Hair follicular keratinocyte (primary cell): Measurements from ENCODE around the gene UNC45A. TPM values are rescaled to one million over a fixed set of nuclear protein-coding genes. Genes with fewer than 3 reads are reported as not detected.

Experiments used
- total RNA-seq: library from RNA; depleted of rRNA; stranded (reverse); fragments of >200 nt; gene quantifications from 2 replicates; pipeline ENCODE4 v1.2.3, GENCODE V29; 2015

Gene UNC45A, protein sequence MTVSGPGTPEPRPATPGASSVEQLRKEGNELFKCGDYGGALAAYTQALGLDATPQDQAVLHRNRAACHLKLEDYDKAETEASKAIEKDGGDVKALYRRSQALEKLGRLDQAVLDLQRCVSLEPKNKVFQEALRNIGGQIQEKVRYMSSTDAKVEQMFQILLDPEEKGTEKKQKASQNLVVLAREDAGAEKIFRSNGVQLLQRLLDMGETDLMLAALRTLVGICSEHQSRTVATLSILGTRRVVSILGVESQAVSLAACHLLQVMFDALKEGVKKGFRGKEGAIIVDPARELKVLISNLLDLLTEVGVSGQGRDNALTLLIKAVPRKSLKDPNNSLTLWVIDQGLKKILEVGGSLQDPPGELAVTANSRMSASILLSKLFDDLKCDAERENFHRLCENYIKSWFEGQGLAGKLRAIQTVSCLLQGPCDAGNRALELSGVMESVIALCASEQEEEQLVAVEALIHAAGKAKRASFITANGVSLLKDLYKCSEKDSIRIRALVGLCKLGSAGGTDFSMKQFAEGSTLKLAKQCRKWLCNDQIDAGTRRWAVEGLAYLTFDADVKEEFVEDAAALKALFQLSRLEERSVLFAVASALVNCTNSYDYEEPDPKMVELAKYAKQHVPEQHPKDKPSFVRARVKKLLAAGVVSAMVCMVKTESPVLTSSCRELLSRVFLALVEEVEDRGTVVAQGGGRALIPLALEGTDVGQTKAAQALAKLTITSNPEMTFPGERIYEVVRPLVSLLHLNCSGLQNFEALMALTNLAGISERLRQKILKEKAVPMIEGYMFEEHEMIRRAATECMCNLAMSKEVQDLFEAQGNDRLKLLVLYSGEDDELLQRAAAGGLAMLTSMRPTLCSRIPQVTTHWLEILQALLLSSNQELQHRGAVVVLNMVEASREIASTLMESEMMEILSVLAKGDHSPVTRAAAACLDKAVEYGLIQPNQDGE
- total RNA-seq, result 50.8 and 57.8 TPM in 2 replicates

GRCh38 chr15:90934949-90935751 lies at the start of gene UNC45A:
UNC45A (plus strand) TSS chr15:90935285; CDS start chr15:90935325, 40 bp downstream.

DNA sequence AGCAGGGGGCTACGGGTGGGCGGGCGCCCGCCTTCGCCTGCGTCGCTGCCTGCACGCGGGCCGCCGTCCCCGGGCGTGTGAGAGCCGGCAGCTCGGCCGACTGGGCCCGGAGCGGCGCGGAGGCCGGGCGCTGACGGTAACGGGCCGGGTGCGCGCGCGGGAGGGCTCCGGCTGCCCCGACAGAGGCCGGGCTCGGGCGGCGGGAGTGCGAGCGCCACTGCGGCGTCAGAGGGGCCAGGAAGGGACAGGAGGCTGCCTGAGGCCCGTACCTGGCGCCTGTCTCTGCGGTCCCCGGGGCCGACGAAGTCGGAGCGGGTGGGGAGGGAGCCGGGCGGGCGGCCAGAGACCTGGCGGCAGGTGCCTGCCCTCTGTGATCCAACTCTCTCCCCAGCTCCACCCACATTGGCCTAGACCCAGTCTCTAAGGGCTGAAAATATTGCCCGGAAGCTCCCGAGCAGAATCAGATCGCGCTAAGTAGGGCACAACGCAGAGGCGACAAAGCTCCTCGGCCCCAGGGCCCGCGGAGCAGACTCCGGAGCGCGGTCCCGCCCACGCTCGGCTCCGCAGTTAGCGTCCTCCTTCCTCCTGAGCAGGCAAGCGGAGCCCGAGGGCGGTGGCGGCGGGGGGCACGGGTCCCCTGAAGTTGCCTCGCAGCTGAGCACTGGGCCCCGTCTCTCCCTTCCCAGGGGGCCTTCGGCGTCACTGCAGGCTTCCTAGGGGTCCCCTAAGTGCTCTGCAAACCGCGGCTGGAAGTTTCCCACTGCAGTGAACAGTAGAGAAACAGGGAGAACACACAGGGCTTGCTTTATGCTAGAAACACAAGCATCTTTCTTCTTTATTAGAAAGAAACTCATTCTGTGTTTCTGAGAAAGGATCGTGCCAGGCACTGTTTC lies 32.0 kb upstream of the UNC45A start, which contains the start of gene MAN2A2:
MAN2A2 (plus strand) TSS at position 463 of the 893 bp plus-strand sequence. CDS start 906 bp downstream, outside the sequence.

DNA sequence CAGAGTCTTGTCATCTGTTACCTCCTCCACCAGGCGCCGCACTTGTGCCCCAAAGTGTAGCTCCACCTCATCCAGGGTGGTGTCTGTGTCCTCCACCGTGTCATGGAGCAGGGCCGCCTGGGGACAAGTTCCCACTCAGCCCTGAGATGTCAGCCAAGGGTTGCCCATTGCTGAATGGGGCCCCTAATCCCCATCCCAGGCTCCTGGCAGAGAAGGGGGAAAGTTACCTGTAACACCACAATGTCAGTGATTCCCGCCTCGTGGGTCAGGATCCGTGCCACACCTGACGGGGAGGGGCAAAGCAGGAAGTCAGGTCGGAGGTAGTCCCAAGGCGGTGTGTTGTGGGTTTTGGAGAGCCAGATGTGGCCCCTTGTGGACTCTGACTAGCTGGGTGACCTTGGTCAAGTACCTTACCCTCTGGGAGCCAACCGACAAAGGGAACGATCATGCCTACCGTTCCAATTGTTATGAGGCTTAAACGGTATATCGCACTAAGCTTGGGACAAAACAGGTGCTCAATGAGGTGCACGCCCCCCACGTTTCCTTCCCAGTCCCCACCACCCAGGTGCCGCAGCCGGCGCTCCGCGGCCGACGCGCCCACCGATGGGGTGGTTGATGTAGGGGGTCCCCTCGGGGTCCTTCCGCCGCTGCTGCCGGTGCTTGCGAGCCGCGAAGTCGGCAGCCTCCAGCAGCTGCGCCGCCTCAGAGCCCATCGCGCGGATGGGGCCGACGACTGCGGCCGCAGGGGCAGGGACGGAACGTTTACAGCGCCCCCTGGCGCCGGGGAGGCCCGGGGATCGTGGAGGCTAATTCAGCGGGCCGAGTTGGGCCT lies 3.0 kb upstream of the UNC45A start, which contains the start of gene HDDC3:
HDDC3 (minus strand) TSS at position 722 of the 832 bp plus-strand sequence; CDS start at position 713, 9 bp downstream.

GRCh38 chr15:90954712-90955623 lies 19.9 kb downstream of the UNC45A start, which contains the start of gene RCCD1:
RCCD1 (plus strand) TSS chr15:90954884; CDS start chr15:90956735, 1,851 bp downstream.

GRCh38 chr15:90994417-90995311 lies 59.6 kb downstream of the UNC45A start, which contains the start of gene PRC1:
PRC1 (minus strand) TSS chr15:90994535; CDS start chr15:90994417, 118 bp downstream.

Other genes starting within 250 kb of the UNC45A start
- gene BLM, start 217.9 kb upstream of the UNC45A start, total RNA-seq, result 3.0 and 9.9 TPM in 2 replicates
- gene FURIN, start 66.7 kb upstream of the UNC45A start, total RNA-seq, result 56.6 and 87.8 TPM in 2 replicates
- 1.9 and 2.1 TPM in 2 replicates for gene FES, start 50.8 kb upstream of the UNC45A start, total RNA-seq
- 3.9 and 6.6 TPM in 2 replicates for gene MAN2A2, start 32.0 kb upstream of the UNC45A start, total RNA-seq
- gene HDDC3, start 2.7 kb upstream of the UNC45A start, total RNA-seq, result 18.7 and 18.8 TPM in 2 replicates
- gene RCCD1, start 19.6 kb downstream of the UNC45A start, total RNA-seq, result 16.7 and 24.1 TPM in 2 replicates
- gene PRC1, start 59.2 kb downstream of the UNC45A start, total RNA-seq, result 38.0 and 169 TPM in 2 replicates
- gene VPS33B, start 87.3 kb downstream of the UNC45A start, total RNA-seq, result 14.8 and 22.0 TPM in 2 replicates
- gene SV2B, start 165.0 kb downstream of the UNC45A start, total RNA-seq, result under 0.01 and 0.08 TPM in 2 replicates